ENCODE measurements around the gene SLC2A13.

DNA sequence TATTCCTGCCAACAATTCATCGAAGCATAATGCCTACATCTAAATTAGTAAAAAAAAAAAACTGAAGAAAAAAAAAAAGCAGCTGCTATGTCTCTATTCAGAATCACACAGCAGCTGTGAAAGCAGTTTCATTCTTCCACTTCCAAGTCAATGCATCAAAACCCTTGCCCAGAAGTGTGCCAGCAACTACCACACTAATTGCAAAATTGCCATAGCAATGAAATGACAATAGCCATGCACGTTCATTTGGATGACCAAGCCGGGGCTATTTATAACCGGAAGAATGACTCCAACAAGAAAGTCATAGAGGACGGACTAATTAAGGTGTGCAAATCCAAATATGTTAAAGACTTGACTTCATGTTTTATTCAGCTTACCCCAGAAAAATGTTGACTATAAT, 42.5 kb downstream of the SLC2A13 start:
- TF ChIP-seq, protein P1, sequence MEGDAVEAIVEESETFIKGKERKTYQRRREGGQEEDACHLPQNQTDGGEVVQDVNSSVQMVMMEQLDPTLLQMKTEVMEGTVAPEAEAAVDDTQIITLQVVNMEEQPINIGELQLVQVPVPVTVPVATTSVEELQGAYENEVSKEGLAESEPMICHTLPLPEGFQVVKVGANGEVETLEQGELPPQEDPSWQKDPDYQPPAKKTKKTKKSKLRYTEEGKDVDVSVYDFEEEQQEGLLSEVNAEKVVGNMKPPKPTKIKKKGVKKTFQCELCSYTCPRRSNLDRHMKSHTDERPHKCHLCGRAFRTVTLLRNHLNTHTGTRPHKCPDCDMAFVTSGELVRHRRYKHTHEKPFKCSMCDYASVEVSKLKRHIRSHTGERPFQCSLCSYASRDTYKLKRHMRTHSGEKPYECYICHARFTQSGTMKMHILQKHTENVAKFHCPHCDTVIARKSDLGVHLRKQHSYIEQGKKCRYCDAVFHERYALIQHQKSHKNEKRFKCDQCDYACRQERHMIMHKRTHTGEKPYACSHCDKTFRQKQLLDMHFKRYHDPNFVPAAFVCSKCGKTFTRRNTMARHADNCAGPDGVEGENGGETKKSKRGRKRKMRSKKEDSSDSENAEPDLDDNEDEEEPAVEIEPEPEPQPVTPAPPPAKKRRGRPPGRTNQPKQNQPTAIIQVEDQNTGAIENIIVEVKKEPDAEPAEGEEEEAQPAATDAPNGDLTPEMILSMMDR (conservative IDR thresholded peaks at IDR 0.05; ENCODE audit: low read length) = no peak
- no peak for TF ChIP-seq EZH2phosphoT487 (IDR thresholded peaks at IDR 0.05; ENCODE audit: borderline replicate concordance)
